ENCODE measurements around the gene AVPR2. TPM values are rescaled to one million over a fixed set of nuclear protein-coding genes. Genes with fewer than 3 reads are reported as not detected.
A peak's percentile ranks its signal among the peaks of the same experiment; 100 is the strongest.

Gene AVPR2
- total RNA-seq, 1 experiment from 2014 or later, result 3.2 TPM

GRCh38 chrX:153927922-153928760 lies 23.7 kb downstream of the AVPR2 start:
- peak overlapping the region; percentile 86 for H3K4me3 ChIP-seq
- no peaks in the 10 kb centered on the region for H3K9me2 ChIP-seq (ENCODE audit: insufficient read depth)
- TF ChIP-seq EZH2 (IDR thresholded peaks at IDR 0.05; ENCODE audit: low read depth), result no peak
- no peak; the same call in 1 of the 2 replicates for TF ChIP-seq CTCF (conservative IDR thresholded peaks at IDR 0.05)
- ChIA-PET CTCF (interaction anchor here (0.6 to 1.0 kb wide), 6 partner anchors 12 to 810 kb away, joined by 3 to 8 read pairs (median 3); no protein-coding TSS in a partner anchor), POLR2A (ENCODE audit: unreplicated experiment) (interaction anchor here (0.6 to 0.9 kb wide), 3 partner anchors 8 to 162 kb away, joined by 4 to 5 read pairs (median 4); partner anchors contain the start of genes IDH3G and SSR4)
- peak overlapping the region; percentile 86 for H3K27ac ChIP-seq
- no peaks in the 10 kb centered on the region for H4K20me1 ChIP-seq (ENCODE audit: insufficient read depth)
- H3K4me2 ChIP-seq, result peak overlapping the region; percentile 98
- peak; percentile 92 to 99 for DNase-seq
- H3K79me2 ChIP-seq (ENCODE audit: low read depth), result peaks cover 8% of the 10 kb centered on the region
- peaks cover 17% of the 10 kb centered on the region; the same call in 1 of the 2 replicates for H3K4me1 ChIP-seq (replicated peaks; ENCODE audit: insufficient read depth)
- H3K36me3 ChIP-seq (ENCODE audit: low read depth), result no peaks in the 10 kb centered on the region
- no TSS peak for BruUV-seq (replicated peaks)
- H3K9me3 ChIP-seq (ENCODE audit: insufficient read depth, low read depth), result no peaks in the 10 kb centered on the region
- H3K27me3 ChIP-seq (ENCODE audit: insufficient read depth, low read depth), result no peaks in the 10 kb centered on the region
- peak overlapping the region; percentile 80 for H2AFZ ChIP-seq
- H3F3A ChIP-seq (ENCODE audit: insufficient read depth, low read depth), result peaks cover 18% of the 10 kb centered on the region; the same call in 1 of the 2 replicates
- intact Hi-C loops (cut with micrococcal nuclease; ENCODE audit: unreplicated experiment), result loop anchor here (1.0 to 2.0 kb wide), 4 partner anchors 27 to 164 kb away; partner anchors contain the start of genes IDH3G, PLXNB3 and SSR4

- Histone ChIP-seq H3K9me2 (ENCODE audit: insufficient read depth) (no peaks in the 10 kb centered on the region), H3K36me3 (ENCODE audit: low read depth) (no peaks in the 10 kb centered on the region), H3K27me3 (ENCODE audit: insufficient read depth, low read depth) (no peaks in the 10 kb centered on the region), H3K9me3 (ENCODE audit: insufficient read depth, low read depth) (no peaks in the 10 kb centered on the region), H3F3A (ENCODE audit: insufficient read depth, low read depth) (peaks cover 18% of the 10 kb centered on the region; the same call in 1 of the 2 replicates), H3K4me3 (no peak overlapping the region), H3K79me2 (ENCODE audit: low read depth) (peaks cover 15% of the 10 kb centered on the region), H3K4me1 (replicated peaks; ENCODE audit: insufficient read depth) (peaks cover 17% of the 10 kb centered on the region; the same call in 1 of the 2 replicates), H3K27ac (0 out of 2 replicates have a peak overlapping the region, but pooled peaks have one; percentile 12), H2AFZ (no peak overlapping the region), H3K4me2 (peak overlapping the region; percentile 55), H4K20me1 (ENCODE audit: insufficient read depth) (no peaks in the 10 kb centered on the region)
- no peak for DNase-seq
- POLR2A ChIA-PET (ENCODE audit: unreplicated experiment), result interaction anchor here (0.9 kb wide), 1 partner anchor 135 kb away, joined by 4 read pairs; the partner anchor contains the start of genes IDH3G and SSR4
- intact Hi-C loops (cut with micrococcal nuclease; ENCODE audit: unreplicated experiment), result loop anchor here (1.0 to 2.0 kb wide), 4 partner anchors 28 to 165 kb away; partner anchors contain the start of genes IDH3G, PLXNB3 and SSR4
- CTCF ChIA-PET, result interaction anchor here (0.6 to 0.9 kb wide), 3 partner anchors 18 to 220 kb away, joined by 3 read pairs; no protein-coding TSS in a partner anchor
- no peak for TF ChIP-seq EZH2 (IDR thresholded peaks at IDR 0.05; ENCODE audit: low read depth)
- TF ChIP-seq CTCF (conservative IDR thresholded peaks at IDR 0.05), result no peak
- BruUV-seq (replicated peaks), result no TSS peak
These were observed 24.4 kb downstream of the AVPR2 start for GRCh38 chrX:153928846-153929245.

GRCh38 chrX:153929576-153929975 lies 25.1 kb downstream of the AVPR2 start:
- POLR2A ChIA-PET (ENCODE audit: unreplicated experiment), result no interaction called here
- CTCF ChIA-PET, result interaction anchor here (0.6 kb wide), 1 partner anchor 21 kb away, joined by 4 read pairs; no protein-coding TSS in a partner anchor
- H2AFZ ChIP-seq, result no peak overlapping the region
- H3K4me3 ChIP-seq, result no peak overlapping the region
- peaks cover 18% of the 10 kb centered on the region; the same call in 1 of the 2 replicates for H3F3A ChIP-seq (ENCODE audit: insufficient read depth, low read depth)
- peaks cover 23% of the 10 kb centered on the region for H3K79me2 ChIP-seq (ENCODE audit: low read depth)
- peaks cover 17% of the 10 kb centered on the region; the same call in 1 of the 2 replicates for H3K4me1 ChIP-seq (replicated peaks; ENCODE audit: insufficient read depth)
- H3K9me3 ChIP-seq (ENCODE audit: insufficient read depth, low read depth), result no peaks in the 10 kb centered on the region
- no peaks in the 10 kb centered on the region for H3K27me3 ChIP-seq (ENCODE audit: insufficient read depth, low read depth)
- peak overlapping the region; percentile 55; the same call in 1 of the 2 replicates for H3K4me2 ChIP-seq
- H3K36me3 ChIP-seq (ENCODE audit: low read depth), result no peaks in the 10 kb centered on the region
- no peak for DNase-seq
- H4K20me1 ChIP-seq (ENCODE audit: insufficient read depth), result no peaks in the 10 kb centered on the region; the same call in 1 of the 2 replicates
- TF ChIP-seq CTCF (conservative IDR thresholded peaks at IDR 0.05) (no peak), EZH2 (IDR thresholded peaks at IDR 0.05; ENCODE audit: low read depth) (no peak)
- intact Hi-C loops (cut with micrococcal nuclease; ENCODE audit: unreplicated experiment), result loop anchor here (2.0 kb wide), 2 partner anchors 29 to 45 kb away; no protein-coding TSS in a partner anchor
- H3K9me2 ChIP-seq (ENCODE audit: insufficient read depth), result no peaks in the 10 kb centered on the region
- H3K27ac ChIP-seq, result no peak overlapping the region
- BruUV-seq (replicated peaks), result no TSS peak

All from PC-9 (cell line).